Effector CD8-positive, alpha-beta T cell (primary cell): Measurements from ENCODE around the gene LHPP.
"Not testable (repeated sequence)": the region's sequence is repeated elsewhere in the genome, so short reads cannot be mapped to it uniquely, and the experiment has no call there.

Experiments used
- DNase-seq: peaks from one replicate; lab custom pipeline; 2025; lab: John Stamatoyannopoulos, UW

The LHPP gene

GRCh38 chr10:124606822-124607221 is 145.2 kb downstream of the LHPP start:
- DNase-seq = no peak

- no peak for DNase-seq
These were observed 146.1 kb downstream of the LHPP start for GRCh38 chr10:124607693-124608092.

GRCh38 chr10:124608093-124608721 is 146.6 kb downstream of the LHPP start:
- no peak for DNase-seq

- no peak for DNase-seq
These were observed 148.1 kb downstream of the LHPP start for GRCh38 chr10:124609698-124610097.

GRCh38 chr10:124610186-124610585 is 148.6 kb downstream of the LHPP start:
- DNase-seq = peak; percentile 6

- not testable (repeated sequence) for DNase-seq
These were observed 149.2 kb downstream of the LHPP start for GRCh38 chr10:124610851-124611250.

- DNase-seq = no peak
These were observed 150.1 kb downstream of the LHPP start for GRCh38 chr10:124611738-124612137.

- no peak for DNase-seq
These were observed 151.2 kb downstream of the LHPP start for GRCh38 chr10:124612611-124613498.

- no peak for DNase-seq
These were observed 152.5 kb downstream of the LHPP start for GRCh38 chr10:124614003-124614659.

GRCh38 chr10:124615259-124615658 is 153.6 kb downstream of the LHPP start:
- DNase-seq = no peak

GRCh38 chr10:124616040-124616835 is 154.6 kb downstream of the LHPP start:
- no peak for DNase-seq

GRCh38 chr10:124616836-124617130 is 155.2 kb downstream of the LHPP start:
- no peak for DNase-seq

- DNase-seq = no peak
These were observed 156.9 kb downstream of the LHPP start for GRCh38 chr10:124618470-124619073.

GRCh38 chr10:124619195-124619594 is 157.6 kb downstream of the LHPP start:
- no peak for DNase-seq

GRCh38 chr10:124619802-124620490 is 158.3 kb downstream of the LHPP start:
- no peak for DNase-seq

- DNase-seq = no peak
These were observed 160.0 kb downstream of the LHPP start for GRCh38 chr10:124621637-124622036.

- DNase-seq = no peak
These were observed 160.5 kb downstream of the LHPP start for GRCh38 chr10:124622158-124622557.

- no peak for DNase-seq
These were observed 161.4 kb downstream of the LHPP start for GRCh38 chr10:124622866-124623536.

GRCh38 chr10:124624006-124624405 is 162.4 kb downstream of the LHPP start:
- no peak for DNase-seq

- DNase-seq = no peak
These were observed 162.8 kb downstream of the LHPP start for GRCh38 chr10:124624466-124624865.

- DNase-seq = no peak
These were observed 163.3 kb downstream of the LHPP start for GRCh38 chr10:124624895-124625294.
